ENCODE measurements around the gene ELK3. TPM values are rescaled to one million over a fixed set of nuclear protein-coding genes. Genes with fewer than 3 reads are reported as not detected.

The ELK3 gene
- total RNA-seq, 1 experiment from 2014 or later = 9.4 TPM

DNA sequence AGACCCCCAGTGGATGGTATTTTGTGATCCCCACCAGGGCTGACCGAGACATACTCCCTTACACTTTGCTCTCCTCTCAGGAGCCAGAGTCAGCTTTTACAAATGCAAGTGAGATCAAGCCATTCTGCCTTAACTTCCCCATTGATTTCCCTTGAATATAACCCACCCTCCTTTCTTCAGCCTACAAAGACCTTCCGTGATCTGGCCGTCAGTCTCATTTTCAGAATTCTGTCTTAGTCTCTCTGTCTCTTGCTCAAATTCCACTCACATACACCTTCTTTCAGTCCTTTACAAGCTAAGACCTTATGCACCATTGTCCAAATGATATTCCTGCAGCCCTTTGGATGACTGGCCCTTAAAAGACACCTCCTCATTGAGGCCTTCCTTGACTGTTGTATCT is 39.0 kb upstream of the ELK3 start:
- Histone ChIP-seq H2BK20ac (ENCODE audit: low read depth, low read length, poor library complexity, severe bottlenecking) (no peak overlapping the region), H3K27me3 (ENCODE audit: insufficient read depth, low read length) (no peaks in the 10 kb centered on the region), H3K4me1 (ENCODE audit: insufficient read depth, low read length) (peaks cover 4% of the 10 kb centered on the region; the same call in 1 of the 2 replicates), H3K9ac (ENCODE audit: extremely low read depth, insufficient read length, low read length) (no peak overlapping the region), H3K9me3 (ENCODE audit: control insufficient read depth, low read depth, low read length) (no peaks in the 10 kb centered on the region), H3K56ac (ENCODE audit: insufficient read length, low read depth, low read length) (no peak overlapping the region), H3K18ac (ENCODE audit: insufficient read length, low read depth, low read length) (no peak overlapping the region), H2BK120ac (ENCODE audit: low read depth, low read length, poor library complexity, severe bottlenecking) (no peak overlapping the region), H3K4me2 (ENCODE audit: insufficient read depth, insufficient read length, low read length) (no peak overlapping the region), H2AK5ac (ENCODE audit: insufficient read length, low read length) (no peak overlapping the region), H4K91ac (ENCODE audit: insufficient read length, low read depth, low read length) (no peak overlapping the region), H4K20me1 (ENCODE audit: control insufficient read depth, insufficient read depth, insufficient read length) (no peaks in the 10 kb centered on the region), H2AFZ (ENCODE audit: low read length) (no peak overlapping the region), H3K23me2 (ENCODE audit: insufficient read length, low read depth, low read length, poor library complexity, severe bottlenecking) (no peaks in the 10 kb centered on the region), H3K27ac (ENCODE audit: insufficient read length, low read depth, low read length) (no peak overlapping the region), H3K79me2 (ENCODE audit: insufficient read depth, low read length) (no peaks in the 10 kb centered on the region), H4K8ac (replicated peaks; ENCODE audit: insufficient read length, low read depth, low read length) (no peak overlapping the region), H3K79me1 (ENCODE audit: insufficient read depth, low read depth, low read length, poor library complexity, severe bottlenecking) (no peaks in the 10 kb centered on the region), H2BK12ac (ENCODE audit: insufficient read length, low read depth, low read length) (no peak overlapping the region), H3T11ph (ENCODE audit: low read length) (no peak overlapping the region), H2BK5ac (ENCODE audit: insufficient read length, low read length) (no peak overlapping the region), H3K14ac (ENCODE audit: insufficient read depth, low read length) (no peak overlapping the region), H3K23ac (ENCODE audit: insufficient read length, low read depth, low read length) (no peak overlapping the region), H2BK15ac (ENCODE audit: low read depth, low read length) (no peak overlapping the region), H3K4ac (ENCODE audit: low read depth, low read length) (no peak overlapping the region), H4K5ac (ENCODE audit: insufficient read length, low read depth, low read length) (no peak overlapping the region)
- Mint-ChIP-seq H3K36me3 (ENCODE audit: insufficient read depth in 1 of 3, low read depth in 3 of 3) (no peaks in the 10 kb centered on the region), H3K27me3 (ENCODE audit: low read depth) (peaks cover 2% of the 10 kb centered on the region), H3K9me3 (no peaks in the 10 kb centered on the region; a peak in 1 of 5 replicates), H3K27ac (no peak overlapping the region; a peak in 1 of 7 replicates), H3K4me3 (no peak overlapping the region), H3K4me1 (peaks cover 7 to 16% of the 10 kb centered on the region in 2 experiments)
- no peak for DNase-seq
- no CpG with 5 or more reads among the region's 3 CpGs for WGBS (ENCODE audit: extremely low coverage, insufficient read length, low lambda C conversion rate)
- TF ChIP-seq, protein P1, sequence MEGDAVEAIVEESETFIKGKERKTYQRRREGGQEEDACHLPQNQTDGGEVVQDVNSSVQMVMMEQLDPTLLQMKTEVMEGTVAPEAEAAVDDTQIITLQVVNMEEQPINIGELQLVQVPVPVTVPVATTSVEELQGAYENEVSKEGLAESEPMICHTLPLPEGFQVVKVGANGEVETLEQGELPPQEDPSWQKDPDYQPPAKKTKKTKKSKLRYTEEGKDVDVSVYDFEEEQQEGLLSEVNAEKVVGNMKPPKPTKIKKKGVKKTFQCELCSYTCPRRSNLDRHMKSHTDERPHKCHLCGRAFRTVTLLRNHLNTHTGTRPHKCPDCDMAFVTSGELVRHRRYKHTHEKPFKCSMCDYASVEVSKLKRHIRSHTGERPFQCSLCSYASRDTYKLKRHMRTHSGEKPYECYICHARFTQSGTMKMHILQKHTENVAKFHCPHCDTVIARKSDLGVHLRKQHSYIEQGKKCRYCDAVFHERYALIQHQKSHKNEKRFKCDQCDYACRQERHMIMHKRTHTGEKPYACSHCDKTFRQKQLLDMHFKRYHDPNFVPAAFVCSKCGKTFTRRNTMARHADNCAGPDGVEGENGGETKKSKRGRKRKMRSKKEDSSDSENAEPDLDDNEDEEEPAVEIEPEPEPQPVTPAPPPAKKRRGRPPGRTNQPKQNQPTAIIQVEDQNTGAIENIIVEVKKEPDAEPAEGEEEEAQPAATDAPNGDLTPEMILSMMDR (conservative IDR thresholded peaks at IDR 0.05) = no peak

Measured in H9 (cell line).